RPMI8226 (cell line): ENCODE data around the gene TIMM10B.

ENCODE experiments used
- DNase-seq: peaks from one replicate; pipeline ENCODE4 v3.0.0-alpha.2; 2015

Gene TIMM10B

DNA sequence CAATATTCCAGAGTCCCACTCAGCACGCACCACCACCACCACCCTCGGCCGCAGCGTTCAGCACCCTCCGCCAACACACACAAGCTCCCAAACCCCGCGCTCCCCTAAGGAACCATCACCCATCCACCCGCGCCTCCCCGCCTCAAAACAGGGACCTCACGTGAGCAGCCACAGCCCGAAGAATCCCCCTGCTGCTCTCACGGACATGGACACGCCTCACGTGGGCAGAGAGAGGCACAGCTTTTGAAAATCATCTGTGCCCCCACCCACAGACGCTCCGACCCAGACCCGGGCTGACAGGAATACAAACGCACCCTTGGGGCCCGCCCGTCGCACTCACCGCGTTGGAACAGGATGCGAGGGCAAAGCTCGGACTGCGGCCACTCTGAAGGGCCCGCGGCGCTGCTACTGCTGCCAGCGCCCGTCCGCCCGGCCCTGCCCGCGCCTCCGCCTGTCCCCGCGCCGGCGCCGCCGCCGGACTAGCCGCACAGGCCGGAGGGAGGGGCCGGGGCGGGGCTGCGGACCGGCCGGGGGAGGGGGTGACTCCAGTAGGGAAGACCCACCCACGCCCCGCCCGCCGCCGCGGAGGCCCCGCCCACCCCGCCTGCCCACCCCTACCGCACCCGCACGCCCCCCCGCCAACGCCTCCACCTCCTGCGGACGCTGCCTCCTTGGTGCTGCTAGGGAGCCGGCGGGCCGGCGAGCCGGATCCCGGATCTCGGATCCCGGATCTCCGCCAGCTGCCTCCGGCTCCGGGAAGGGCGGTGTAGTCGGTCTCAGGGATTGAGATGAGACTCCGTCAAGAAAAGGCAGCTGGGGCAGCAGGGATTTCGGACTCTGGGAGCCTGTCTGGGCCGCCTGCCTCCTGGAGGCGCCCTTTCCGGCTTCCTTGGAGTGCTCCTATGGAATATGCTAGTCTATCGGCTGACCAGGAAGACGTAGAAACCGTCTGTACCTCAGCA is 7.6 kb upstream of the TIMM10B start, which contains the start of gene TRIM3:
TSS of gene TRIM3 (minus strand) at position 491 of the 962 bp plus-strand sequence. CDS start 8,246 bp downstream, outside the sequence.
- DNase-seq: peak; percentile 78

DNA sequence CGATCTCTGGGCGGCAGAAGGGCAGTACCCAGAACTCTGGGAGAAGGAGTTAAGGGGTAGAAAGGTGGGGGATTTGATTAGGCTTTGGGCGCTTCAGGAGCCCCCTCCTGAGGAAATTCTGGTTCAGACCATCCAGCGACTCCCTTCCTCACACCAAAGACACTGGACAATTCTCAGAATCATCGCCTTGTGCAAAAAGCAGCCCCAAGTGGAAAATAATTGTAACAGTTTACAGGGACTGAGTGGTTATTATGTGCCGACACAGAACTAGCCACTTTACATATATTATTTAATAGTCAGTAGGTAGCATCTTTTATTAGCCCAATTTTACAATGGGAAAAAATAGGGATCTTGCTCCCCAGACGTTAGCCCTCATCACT is 6.9 kb upstream of the TIMM10B start:
- no peak for DNase-seq

DNA sequence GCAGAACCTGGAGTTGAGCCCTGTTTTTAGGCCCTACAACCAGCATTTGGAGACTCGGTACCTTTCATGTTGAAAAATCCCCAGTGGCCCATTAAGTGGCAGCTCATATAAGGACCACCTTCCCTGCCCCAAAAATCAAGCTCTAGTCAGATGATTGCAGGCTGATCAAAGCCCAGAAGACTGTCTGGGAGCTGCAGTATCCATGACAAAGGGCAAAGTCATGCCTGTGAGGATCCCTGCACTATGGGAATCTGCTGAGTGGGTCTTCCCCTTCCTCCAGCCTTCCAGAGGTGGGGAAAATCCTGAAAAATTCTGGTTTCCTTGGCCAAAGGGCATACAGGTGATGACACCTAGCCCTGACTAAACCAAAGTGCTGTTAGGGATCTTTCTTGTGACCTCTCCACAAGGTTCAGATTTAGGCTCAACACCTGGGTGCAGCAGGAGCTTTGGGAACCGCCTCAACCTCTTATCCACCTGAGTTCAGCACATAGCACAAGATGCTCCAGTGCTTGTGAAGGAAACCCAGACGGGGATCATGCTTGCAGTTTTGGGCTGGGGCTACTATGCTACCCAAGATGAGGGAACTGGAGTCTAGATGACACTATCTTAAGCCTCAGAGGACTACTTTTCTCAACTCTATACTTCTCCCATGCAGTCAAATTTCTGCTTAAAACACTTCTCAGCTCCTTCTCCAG is 6.3 kb upstream of the TIMM10B start:
- no peak for DNase-seq

DNA sequence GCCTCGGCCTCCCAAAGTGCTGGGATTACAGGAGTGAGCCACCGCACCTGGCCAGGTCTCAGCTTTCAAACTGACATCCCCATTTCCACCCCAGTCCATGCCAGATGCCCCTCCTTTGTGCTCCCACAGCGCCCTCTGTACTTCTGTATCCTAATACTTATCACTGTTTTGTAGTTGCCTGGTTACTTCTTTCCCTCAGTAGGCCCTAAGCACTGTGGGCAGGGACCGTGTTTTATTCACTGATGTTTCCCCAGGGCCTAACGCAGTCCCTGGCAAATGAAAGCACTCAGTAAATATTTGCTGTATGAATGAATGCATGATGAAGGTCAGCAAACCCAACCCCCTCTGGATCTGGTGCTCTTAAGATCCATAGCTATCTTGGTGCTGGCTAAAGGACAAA is 5.4 kb upstream of the TIMM10B start:
- DNase-seq: peak; percentile 11

DNA sequence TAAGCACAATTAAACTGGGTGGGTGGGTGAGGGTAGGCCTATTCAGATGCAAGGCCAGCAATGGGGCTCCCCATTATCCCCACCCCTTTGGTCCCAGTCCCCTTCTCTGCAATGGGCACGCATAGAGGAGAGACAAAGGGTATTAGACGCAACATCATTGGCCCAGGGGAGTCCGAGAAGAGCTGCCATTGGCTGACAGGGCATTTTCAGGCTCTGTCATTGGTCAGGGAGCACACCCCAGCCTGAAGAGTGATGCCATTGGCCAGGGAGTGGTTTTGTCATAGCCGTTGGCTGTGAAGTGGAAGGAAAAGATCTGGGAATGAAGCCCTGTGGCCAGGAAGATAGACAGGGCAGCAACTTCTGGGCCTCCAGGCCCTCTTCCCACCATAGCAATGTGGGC is 4.7 kb upstream of the TIMM10B start:
- no peak for DNase-seq

DNA sequence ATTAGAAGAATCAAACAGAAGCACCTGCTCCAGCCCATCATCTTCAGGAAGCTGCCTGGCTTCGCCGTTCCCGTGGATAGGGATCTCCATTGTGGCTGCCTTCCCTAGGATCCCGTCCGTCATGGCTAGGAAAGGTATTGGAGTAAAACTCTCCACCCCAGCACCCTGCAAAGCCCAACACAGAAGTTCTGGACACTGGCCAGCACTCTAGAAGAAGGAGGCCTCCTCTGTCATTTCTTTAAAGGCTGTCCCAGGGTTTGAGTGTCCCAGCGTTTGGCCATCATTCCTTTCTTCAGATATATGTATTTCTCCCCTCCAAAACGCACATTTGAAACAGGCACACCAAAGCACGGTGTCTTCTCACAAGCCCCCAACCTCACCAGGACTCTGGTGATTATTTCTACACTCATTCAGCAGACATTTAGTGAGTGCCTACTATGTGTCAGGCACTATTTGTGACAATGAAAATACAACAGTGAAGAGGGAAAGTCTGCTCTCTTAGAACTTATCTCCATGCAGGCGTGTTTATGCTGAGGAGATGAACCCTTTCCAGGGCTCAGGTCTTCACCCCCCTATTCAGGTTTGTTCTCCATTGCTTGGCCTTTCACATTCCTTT is 894 bp upstream of the TIMM10B start:
- DNase-seq: no peak

DNA sequence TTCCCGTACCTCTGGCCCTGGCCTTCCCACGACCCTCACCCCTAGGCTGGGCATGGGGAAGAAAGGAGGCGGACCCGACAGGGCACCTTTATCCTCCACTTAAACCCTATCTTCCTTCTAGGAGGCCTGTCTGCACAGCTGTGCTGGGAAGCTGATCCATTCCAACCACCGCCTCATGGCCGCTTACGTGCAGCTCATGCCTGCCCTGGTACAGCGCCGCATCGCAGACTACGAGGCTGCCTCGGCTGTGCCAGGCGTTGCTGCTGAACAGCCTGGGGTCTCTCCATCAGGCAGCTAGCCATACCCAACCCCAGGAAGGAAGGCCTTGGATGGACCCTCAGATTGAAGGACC is 599 bp downstream of the TIMM10B start:
- no peak for DNase-seq

DNA sequence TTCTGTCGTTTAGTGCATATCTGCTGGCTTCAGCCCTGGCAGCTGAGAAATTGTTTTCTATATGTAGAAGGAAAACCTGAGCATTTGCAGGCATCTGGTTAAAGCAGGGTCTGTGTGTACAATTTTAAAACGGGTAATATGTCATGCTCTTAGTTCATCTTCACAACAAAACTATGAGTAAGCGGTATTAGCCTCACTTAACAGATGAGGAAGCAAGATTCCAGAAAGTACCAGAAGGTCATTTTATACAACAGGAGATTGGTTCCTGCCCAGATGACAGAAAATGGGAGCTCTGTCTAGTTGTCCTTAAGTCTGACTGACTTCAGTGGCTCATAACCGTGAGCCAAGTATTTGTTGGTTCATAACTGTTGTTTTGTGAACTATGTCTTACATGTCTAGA is 1.1 kb downstream of the TIMM10B start:
- no peak for DNase-seq

DNA sequence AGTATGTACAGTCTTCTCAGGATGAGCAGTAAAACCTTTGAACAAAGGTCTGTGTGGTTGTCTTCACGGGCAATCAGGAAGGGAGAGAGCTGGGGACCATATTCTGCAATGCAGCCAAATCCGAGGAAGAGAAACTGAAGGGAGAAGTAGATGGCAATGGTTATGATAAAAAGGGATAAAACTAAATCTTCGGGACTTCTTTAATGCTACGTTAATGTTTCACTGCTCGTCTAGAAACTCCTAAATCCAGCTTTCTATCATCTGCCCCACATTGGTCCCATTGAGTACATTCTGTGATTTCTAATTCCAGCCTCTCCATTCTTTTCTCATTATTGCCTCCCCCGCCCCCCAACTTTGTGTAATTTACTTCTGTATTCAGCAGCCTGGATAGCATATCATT is 1.7 kb downstream of the TIMM10B start:
- DNase-seq: no peak

DNA sequence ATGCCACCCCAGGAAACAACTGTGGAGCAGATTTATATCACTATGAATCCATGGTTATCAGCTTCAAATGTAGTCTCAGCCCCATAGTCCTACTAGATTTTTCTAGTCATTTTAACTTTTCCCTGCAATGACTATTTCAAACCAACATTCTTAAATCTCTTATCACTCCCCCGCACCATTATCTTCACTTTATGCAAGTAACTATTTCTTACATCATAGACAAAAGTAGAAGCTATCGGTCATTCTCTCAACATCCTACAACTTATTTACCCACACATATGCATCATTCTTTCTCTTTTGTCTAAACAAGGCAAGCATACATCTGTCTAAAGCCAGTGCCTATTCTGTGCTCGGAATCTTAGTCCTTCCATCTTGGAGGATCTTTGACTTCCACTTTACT is 4.4 kb downstream of the TIMM10B start:
- DNase-seq: no peak

DNA sequence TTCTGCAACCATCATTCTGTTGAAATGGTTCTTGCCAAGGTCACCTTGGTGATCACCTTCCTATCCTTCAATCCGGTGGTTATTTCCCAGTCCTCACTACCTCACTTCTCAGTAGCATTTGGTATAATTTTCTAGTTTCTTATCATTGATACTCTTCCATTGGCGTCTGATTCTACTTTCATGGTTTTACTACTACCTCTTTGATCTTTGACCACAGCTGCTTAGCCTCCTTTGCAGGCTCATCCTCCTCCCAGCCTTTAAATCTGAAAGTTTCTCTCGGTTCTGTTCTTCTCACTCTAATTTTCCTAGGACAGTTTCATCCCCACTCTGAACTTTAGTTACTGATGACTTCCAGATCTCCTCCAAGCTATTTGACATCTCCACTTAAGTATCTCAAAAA is 5.0 kb downstream of the TIMM10B start:
- DNase-seq: no peak

DNA sequence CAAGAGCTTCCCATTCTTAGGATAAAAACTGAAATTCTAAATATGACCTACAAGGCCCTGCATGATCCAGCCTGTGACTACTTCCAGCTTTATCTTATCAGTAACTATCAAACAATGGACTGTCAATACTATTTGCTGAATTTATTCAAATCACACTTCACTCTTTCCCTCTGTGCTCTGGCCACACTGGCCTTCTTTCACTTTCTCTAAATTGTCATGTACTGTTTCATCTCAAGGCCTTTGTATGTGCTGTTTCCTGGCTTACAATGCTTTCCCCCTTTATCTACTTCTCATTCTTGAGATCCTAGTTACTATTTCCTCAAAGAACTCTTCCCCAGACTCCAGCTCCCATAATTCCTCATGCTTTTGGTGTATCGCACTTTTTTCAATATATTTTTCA is 5.6 kb downstream of the TIMM10B start:
- no peak for DNase-seq

DNA sequence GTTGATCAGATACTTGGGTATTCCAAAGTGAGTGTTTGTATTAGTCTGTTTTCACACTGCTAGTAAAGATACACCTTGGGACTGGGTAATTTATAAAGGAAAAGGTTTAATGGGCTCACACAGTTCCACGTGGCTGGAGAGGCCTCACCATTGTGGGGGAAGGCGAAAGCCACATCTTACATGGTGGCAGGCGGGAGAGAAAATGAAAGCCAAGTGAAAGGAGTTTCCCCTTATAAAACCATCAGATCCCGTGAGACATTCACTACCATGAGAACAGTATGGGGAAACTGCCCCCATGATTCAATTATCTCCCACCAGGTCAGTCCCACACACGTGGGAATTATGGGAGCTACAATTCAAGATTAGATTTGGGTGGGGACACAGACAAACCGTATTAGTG is 7.0 kb downstream of the TIMM10B start:
- DNase-seq: no peak

DNA sequence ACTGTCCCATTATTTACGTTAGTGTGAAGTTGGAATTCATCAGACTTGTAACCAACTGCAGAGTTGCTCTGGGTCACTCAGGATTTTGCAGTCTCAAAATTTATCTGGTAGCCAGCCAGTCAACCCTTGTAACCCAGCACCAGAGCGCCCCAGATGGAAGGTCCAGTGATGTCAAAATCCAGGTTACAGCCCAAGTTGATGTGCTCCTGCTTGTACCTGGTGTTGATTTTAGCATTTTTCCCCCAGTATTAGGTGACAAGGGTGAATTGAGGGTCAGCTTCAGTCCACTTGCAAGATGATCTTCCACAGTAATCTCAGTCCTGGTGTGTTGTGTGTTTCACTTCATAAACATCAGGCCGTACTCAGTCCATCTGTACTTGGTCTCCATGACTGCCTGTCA is 7.5 kb downstream of the TIMM10B start:
- DNase-seq: no peak

DNA sequence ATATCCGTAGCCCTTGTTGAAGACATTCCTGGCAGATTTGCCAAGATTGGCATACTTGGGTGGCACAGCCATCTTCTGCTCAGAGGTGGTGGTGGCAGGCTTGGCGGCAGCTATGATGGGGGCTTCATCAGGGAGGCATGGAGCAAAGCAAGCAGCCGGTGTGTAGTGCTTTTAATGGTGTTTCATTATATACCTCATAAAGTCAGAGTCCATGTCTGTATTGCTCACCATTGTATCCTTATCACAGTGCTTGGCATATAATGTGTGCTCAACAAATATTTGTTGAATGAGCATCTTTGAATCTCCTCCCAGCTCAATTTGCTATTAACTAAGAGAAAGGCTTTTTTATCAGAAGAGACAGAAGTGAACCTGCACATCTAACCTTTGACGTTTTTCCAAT is 8.0 kb downstream of the TIMM10B start:
- no peak for DNase-seq

DNA sequence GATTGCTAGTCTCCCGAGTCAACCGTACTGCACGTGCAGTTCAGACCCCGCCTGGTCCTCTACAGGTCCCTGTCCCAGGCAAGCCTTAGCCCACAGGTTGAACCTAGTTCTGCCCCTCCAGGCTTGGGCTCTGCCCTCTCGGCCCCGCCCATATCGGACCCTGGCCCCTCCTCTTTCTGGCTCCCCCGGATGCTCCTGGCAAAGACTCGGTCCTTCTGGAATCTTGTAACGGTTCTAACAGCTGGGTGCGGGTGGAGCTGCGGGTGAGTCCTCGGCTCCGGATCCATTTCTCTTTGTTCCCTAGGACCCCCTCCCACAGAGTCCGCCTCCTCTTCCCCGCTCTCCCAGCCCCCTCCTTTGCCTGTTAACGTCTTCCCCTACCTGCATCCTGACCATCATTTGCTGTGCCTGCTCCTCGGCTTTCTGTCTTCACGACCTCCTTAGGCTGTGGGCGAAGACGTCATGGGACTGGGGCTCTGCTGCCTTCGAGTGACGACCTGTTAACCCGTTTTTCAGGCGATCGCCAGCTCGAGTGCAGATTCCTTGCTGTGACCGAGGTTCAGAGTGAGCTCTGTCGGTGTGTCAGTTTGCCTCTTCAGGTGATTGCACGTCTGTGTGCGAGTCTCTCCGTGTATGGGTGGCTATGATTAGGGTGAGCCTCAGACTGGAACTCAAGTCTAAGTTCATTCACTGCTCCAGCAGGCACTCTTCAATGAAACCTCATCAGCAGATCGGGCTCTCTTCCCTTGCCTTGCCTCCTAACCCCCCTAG is 16.0 kb downstream of the TIMM10B start, which contains the start of gene DNHD1:
TSS of gene DNHD1 (plus strand) at position 212 of the 771 bp plus-strand sequence. CDS start 936 bp downstream, outside the sequence.
- no peak for DNase-seq

DNA sequence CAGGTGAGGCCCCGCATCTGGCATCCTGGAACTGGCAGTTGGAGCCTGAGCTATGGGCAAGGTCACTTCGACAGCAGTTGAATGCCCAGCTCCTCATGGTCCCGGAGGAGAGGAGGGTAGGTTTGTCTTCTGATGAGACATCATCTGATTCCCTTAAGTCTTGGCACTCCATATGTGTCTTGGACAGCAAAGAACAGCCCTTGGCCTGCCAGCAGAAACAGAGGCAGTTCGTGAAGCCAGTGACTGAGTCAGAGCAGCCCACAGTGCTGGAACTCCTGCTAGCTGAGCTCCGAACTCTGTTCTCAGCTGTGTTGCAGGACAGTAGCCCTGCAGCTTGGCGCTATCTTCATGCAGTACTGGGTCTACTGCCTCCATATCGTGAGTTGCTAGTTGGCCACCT is 16.8 kb downstream of the TIMM10B start:
- no peak for DNase-seq

DNA sequence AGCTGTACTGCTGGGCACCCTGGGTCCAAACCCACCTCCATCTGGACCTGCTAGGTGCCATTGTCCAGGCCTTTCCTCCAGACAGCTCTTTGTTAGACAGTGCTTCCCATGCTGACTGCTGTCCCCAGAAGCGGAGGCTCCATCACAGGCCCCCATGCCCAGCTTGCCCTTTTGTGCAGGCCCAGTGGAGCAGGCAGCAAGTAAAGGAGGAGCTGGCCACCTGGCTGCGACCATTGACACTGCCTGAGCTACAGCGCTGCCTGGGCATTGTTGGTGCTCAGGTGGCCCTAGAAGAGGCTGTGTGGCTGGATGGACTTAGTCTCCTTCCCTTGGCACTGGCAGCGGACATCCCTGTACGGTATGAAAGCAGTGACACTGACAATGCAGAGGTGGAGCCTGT is 17.2 kb downstream of the TIMM10B start:
- DNase-seq: no peak

DNA sequence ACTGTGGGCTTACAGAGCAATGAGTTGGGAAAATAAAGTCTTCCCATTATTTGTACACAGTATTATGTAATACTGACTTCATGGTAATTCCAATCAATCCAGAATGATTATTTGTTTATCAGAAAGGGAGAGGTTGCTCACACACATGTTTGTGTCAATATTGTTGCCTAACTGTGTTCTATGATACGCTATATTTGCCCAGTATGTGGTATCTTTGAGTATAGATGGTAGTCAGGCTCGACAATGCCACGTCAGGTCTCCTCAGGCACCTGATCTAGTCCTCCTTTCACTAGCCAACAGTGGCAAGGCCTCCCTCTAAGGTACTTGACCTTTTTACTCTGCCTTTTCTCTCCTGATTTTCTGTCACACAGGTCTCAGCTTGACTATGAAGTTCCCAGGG is 21.1 kb downstream of the TIMM10B start:
- no peak for DNase-seq

DNA sequence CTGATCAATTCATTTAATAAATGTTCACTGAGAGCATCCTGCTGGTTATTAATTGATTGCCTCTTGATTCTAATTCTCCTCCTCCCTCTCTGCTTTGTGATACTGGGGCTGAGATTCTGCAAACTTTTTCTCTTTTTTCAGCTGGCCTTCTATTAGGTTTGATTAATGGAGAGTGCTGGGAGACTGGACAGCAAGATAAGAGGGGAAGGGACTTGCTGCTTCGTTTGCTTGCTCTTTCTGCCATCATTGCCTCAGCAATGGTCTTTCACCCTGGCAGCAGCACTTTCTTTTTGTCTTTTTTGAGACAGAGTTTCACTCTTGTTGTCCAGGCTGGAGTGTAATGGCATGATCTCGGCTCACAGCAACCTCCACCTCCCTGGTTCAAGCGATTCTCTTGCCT is 22.9 kb downstream of the TIMM10B start:
- no peak for DNase-seq

DNA sequence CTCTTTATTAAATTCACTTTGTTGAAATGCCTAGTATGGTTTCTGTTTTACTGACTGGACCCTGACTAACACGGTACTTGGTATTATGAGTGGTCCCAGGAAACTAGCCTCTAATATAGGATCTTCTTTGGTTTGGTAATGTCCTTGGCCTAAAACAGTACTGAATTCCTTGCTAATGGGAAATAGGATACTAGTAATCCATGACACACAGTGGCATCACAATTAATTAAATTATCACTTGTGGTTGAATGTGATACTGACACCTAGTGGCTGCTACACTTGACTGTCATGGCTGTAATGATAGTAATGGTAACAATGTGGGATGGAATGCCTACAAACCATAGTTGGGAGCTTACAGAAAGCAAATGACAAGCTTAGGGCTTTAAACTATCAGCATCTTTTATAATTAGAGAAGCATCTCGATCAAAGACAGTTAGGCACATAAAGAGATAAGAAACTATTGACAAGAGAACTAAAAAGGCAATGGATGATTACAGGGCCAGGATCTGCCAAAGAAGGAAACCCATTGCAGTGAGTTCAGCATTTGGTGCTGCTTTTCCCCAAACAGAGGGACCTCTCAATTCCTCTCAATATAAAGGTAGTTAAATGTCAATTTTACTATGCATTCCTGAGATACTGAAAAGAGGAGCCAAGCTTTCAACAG is 24.4 kb downstream of the TIMM10B start:
- peak; percentile 28 for DNase-seq

DNA sequence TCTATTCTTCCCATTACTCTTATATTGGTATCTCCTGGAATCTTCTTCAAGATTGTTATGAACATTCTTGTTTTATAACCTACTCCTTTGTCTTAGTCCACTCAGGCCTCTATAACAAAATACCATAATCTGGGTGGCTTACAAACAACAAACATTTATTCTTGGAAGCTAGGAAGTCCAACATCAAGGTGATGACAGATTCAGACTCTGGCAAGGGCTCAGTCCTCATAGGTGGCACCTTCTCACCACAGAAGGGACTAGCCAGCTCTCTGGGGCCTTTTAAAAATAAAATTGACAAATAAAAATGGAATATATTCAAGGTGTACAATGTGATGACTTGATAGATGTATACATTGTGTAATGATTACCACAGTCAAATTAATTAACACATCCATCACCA is 35.6 kb downstream of the TIMM10B start:
- no peak for DNase-seq
